SU-DHL-6 (cell line): ENCODE data around the gene TFAP2E.

Source experiments
- H2AFZ ChIP-seq: fragments of 200-600 bp; sonication (generic); 2 replicates; pipeline ENCODE4 v1.6.1; 2014; ENCODE audit warnings: low read depth, mild to moderate bottlenecking, moderate library complexity, mixed read lengths, antibody characterized with exemption, low read length; ENCODE audit not compliant: severe bottlenecking
- H3F3A ChIP-seq: fragments of 200-600 bp; shearing (Covaris generic); 2 replicates; pipeline ENCODE4 v1.6.0; 2016; ENCODE audit warnings: antibody characterized with exemption, mild to moderate bottlenecking; ENCODE audit not compliant: insufficient read depth
- H3K27ac ChIP-seq: fragments of 200-600 bp; sonication (generic); 2 replicates; pipeline ENCODE4 v1.5.1; 2016; ENCODE audit warnings: low read depth, mild to moderate bottlenecking, low read length, moderate library complexity, mixed read lengths
- H3K27me3 ChIP-seq: fragments of 200-600 bp; sonication (generic), shearing (Covaris generic); 2 replicates; pipeline ENCODE4 v1.6.0; 2014; ENCODE audit warnings: mild to moderate bottlenecking, low read length
- H3K36me3 ChIP-seq: fragments of 200-600 bp; sonication (generic); 2 replicates; pipeline ENCODE4 v1.6.1; 2014; ENCODE audit warnings: mild to moderate bottlenecking, low read length, mixed read lengths
- H3K4me2 ChIP-seq: fragments of 300-600, 200-600 bp; shearing (Covaris generic), sonication (generic); 2 replicates; pipeline ENCODE4 v1.6.0; 2014; ENCODE audit warnings: low read length, low read depth, mild to moderate bottlenecking; ENCODE audit not compliant: poor library complexity, severe bottlenecking
- H3K4me3 ChIP-seq: fragments of 200-600 bp; sonication (generic); 2 replicates; pipeline ENCODE4 v1.5.1; 2014; ENCODE audit warnings: antibody characterized with exemption, low read length, mild to moderate bottlenecking, mixed read lengths; ENCODE audit not compliant: insufficient read depth, poor library complexity, severe bottlenecking
- H3K79me2 ChIP-seq: fragments of 200-600 bp; sonication (generic); 2 replicates; pipeline ENCODE4 v1.6.1; 2014; ENCODE audit warnings: mild to moderate bottlenecking, low read length, moderate library complexity; ENCODE audit not compliant: insufficient read depth
- H3K9ac ChIP-seq: fragments of 200-600 bp; sonication (generic); 2 replicates; pipeline ENCODE4 v1.7.0; 2014; ENCODE audit warnings: mild to moderate bottlenecking, low read length
- H3K9me2 ChIP-seq: fragments of 200-600 bp; sonication (generic); replicated peaks from 2 replicates; pipeline ENCODE4 v1.6.1; 2014; ENCODE audit warnings: low read length; ENCODE audit not compliant: insufficient read depth
- H3K9me3 ChIP-seq: fragments of 200-600 bp; sonication (generic); 2 replicates; pipeline ENCODE4 v1.6.1; 2014; ENCODE audit warnings: low read length, mixed read lengths; ENCODE audit not compliant: insufficient read depth
- H4K20me1 ChIP-seq: fragments of 200-600 bp; sonication (generic); 2 replicates; pipeline ENCODE4 v1.6.1; 2014; ENCODE audit warnings: low read depth, mild to moderate bottlenecking, antibody characterized with exemption, low read length, moderate library complexity, mixed read lengths
- EZH2phosphoT487 ChIP-seq: fragments of 200-600 bp; sonication (generic), shearing (Covaris generic); conservative IDR thresholded peaks from 2 replicates; pipeline ENCODE4 v1.6.1; 2018; ENCODE audit warnings: mild to moderate bottlenecking, antibody characterized with exemption, low read length, moderate library complexity, mixed read lengths
- TF ChIP-seq, protein P1 (sequence below): fragments of 200-600 bp; sonication (generic); IDR thresholded peaks from one replicate; pipeline ENCODE4 v1.5.1; 2017; ENCODE audit warnings: antibody characterized with exemption, mild to moderate bottlenecking, low read length, moderate library complexity; ENCODE audit not compliant: insufficient read depth, poor library complexity, severe bottlenecking

TFAP2E gene

DNA sequence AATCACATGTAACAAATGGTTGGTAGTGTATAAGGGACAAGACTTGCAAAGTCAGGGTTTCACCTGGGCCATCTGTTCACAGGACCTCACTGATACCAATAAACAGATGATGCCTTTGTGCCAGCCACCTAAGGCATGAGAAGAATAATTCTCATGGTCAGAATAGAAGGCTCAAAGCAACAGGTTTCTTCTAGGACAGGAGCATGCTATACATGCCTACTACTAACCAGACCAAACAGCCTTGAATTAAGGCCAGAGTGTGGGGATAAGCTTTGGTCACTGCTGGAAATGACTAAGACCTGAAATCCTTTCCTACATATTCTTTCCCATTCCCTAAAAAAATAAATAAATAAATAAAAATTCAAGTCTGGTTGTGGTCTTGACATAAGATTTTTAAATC is 50.7 kb downstream of the TFAP2E start:
- Histone ChIP-seq H3K9me2 (no peaks in the 10 kb centered on the region), H3K9me3 (no peaks in the 10 kb centered on the region), H3F3A (no peaks in the 10 kb centered on the region), H4K20me1 (no peaks in the 10 kb centered on the region), H3K27me3 (no peaks in the 10 kb centered on the region), H3K79me2 (peaks cover 17% of the 10 kb centered on the region), H3K36me3 (peaks cover 6% of the 10 kb centered on the region), H3K4me2 (no peak overlapping the region), H3K4me3 (no peak overlapping the region), H3K9ac (no peak overlapping the region), H2AFZ (no peak overlapping the region), H3K27ac (no peak overlapping the region)
- TF ChIP-seq, protein P1, sequence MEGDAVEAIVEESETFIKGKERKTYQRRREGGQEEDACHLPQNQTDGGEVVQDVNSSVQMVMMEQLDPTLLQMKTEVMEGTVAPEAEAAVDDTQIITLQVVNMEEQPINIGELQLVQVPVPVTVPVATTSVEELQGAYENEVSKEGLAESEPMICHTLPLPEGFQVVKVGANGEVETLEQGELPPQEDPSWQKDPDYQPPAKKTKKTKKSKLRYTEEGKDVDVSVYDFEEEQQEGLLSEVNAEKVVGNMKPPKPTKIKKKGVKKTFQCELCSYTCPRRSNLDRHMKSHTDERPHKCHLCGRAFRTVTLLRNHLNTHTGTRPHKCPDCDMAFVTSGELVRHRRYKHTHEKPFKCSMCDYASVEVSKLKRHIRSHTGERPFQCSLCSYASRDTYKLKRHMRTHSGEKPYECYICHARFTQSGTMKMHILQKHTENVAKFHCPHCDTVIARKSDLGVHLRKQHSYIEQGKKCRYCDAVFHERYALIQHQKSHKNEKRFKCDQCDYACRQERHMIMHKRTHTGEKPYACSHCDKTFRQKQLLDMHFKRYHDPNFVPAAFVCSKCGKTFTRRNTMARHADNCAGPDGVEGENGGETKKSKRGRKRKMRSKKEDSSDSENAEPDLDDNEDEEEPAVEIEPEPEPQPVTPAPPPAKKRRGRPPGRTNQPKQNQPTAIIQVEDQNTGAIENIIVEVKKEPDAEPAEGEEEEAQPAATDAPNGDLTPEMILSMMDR = no peak
- TF ChIP-seq EZH2phosphoT487 = no peak

DNA sequence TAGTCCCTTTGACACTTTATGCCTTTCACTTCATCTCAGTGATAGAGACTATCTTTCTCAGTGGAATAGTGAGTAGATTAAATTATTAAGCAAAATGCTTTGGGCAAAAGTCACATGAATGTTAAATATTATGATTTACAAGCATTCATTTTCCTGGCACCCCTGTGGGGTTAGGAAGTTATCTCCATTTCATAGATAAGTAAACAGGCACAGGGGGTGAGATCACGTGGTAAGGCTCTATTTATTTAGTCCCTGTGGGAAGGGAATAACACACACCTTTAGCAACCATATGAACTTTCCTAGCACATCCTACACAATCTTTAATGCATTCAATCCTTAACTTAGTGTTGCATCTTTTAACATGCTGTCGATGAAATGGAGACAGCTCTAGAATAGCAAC is 55.9 kb downstream of the TFAP2E start:
- peaks cover 6% of the 10 kb centered on the region for H3K79me2 ChIP-seq

DNA sequence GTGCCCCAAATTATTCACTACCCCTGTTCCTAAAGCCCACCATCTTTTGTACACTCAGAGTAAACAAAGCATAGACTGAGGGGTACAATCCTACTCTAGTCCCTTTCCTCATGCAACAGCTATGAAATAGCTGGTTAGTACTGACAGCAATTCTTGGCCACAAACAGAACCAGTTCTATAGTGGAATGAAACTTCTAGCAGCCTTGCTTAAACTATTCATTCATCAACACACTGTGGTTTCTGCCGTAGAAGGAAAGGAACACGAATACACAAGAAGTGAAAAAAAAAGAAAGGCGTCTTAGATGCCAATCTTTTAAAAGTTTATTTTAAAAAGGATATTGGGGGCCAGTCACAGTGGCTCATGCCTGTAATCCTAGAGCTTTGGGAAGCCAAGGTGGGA is 58.3 kb downstream of the TFAP2E start:
- Histone ChIP-seq H3F3A (0 out of 2 replicates have a peak, but pooled peaks cover 4% of the 10 kb centered on the region), H3K27me3 (no peaks in the 10 kb centered on the region), H4K20me1 (no peaks in the 10 kb centered on the region), H3K79me2 (peaks cover 22% of the 10 kb centered on the region), H3K9me3 (no peaks in the 10 kb centered on the region), H3K27ac (no peak overlapping the region), H2AFZ (no peak overlapping the region), H3K9ac (no peak overlapping the region), H3K9me2 (no peaks in the 10 kb centered on the region), H3K36me3 (peaks cover 36% of the 10 kb centered on the region), H3K4me3 (no peak overlapping the region), H3K4me2 (no peak overlapping the region)
- TF ChIP-seq, protein P1 = no peak
- no peak for TF ChIP-seq EZH2phosphoT487

More for the DNA sequence above, 55.9 kb downstream of the TFAP2E start:
- 0 out of 2 replicates have a peak, but pooled peaks cover 4% of the 10 kb centered on the region for H3F3A ChIP-seq
- H3K9ac ChIP-seq = no peak overlapping the region
- no peaks in the 10 kb centered on the region for H3K9me2 ChIP-seq
- H3K4me3 ChIP-seq = no peak overlapping the region
- no peaks in the 10 kb centered on the region for H3K27me3 ChIP-seq
- H2AFZ ChIP-seq = no peak overlapping the region
- no peak overlapping the region for H3K27ac ChIP-seq
- peaks cover 30% of the 10 kb centered on the region for H3K36me3 ChIP-seq
- H3K9me3 ChIP-seq = no peaks in the 10 kb centered on the region
- no peaks in the 10 kb centered on the region for H4K20me1 ChIP-seq
- H3K4me2 ChIP-seq = no peak overlapping the region
- TF ChIP-seq, protein P1 = no peak
- TF ChIP-seq EZH2phosphoT487 = no peak
